ENCODE data around the gene BTBD9. TPM values are rescaled to one million over a fixed set of nuclear protein-coding genes. Genes with fewer than 3 reads are reported as not detected.

BTBD9 gene
- polyA plus RNA-seq, 1 donor (not counting 4 experiments of a cell fraction or from before 2014, with no cell fraction given): 6.8 TPM

DNA sequence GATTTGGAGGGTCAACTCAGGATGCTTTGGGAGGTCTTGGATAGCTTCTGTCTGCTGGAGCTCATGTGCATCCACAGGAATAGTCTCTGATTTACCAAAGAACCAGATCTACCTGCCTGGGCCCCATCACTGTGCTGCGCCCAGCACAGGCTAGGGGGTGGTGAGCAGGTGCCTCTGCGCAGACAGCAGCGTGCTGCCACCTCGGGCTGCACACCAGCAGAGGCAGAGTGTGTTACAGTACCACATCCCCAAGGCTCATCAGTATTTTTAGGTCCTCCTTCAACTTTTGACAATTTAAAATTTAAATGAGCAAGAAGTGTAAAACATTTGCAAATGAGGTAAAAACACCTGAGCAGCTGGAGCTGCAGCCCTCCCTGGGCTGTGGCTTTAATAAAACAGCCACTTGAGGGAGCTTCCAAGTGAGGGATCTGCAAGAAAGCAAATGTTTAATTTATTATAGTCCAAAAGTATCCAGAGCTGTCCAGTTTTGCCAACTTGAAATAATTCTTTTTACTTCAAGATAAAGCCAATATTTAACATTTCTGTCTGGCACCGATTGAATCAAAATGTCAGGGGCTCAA, 495.3 kb downstream of the BTBD9 start:
- FAIRE-seq: no peak

DNA sequence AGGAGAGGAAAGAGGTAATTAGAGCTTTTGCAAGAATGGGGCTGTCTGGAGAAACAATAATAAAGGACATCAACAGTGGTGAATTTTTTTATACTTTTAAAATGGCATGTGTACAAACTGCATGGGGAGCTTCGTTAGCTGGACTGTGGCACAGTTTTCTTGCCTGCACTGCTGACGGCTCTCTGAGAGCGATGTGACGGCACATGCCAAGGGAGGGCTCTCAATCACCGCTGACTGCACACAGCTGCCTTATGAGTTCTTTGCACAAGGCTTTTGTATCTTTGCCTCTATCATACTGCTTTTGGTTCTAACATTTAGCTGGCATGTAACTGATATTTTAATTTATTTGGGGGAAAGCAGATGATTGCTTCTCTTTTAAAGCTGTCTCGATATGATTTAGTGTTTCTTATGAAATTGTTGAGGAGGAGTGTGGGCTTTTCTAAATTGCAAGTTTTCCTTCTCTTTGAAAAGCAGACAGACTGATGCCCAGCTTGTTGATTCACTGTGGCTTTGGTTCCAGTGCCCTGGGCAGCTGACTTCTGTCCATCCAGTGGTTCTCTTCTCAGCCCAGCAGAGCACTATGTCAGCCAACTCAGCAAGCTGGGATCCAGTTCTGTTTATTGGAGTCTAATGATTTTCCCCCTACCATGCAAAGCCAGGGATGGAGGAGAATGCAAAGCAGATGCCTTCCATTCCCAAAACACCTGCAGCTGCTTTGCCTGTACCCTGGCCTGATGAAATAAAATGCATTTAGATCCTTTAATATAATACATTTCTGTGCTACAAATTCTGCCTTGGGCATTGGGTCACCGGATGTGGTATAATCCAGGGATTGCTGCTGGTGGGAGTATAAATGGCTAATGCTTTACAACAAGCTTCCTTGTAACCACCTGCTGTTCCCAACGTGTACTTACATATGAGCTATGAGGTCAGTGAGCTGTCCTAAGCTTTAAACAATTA, 496.3 kb downstream of the BTBD9 start:
- H3K27me3 ChIP-seq (ENCODE audit: control insufficient read depth, extremely low read depth, insufficient read depth, low read length): no peaks in the 10 kb centered on the region
- H4K20me1 ChIP-seq (ENCODE audit: control insufficient read depth, extremely low read depth, insufficient read depth, low read length): peaks cover 5% of the 10 kb centered on the region
- H3K36me3 ChIP-seq (ENCODE audit: control insufficient read depth in 2 of 2, extremely low read depth in 1 of 2, insufficient read depth in 2 of 2, low read length in 2 of 2): peaks cover 3 to 6% of the 10 kb centered on the region in 2 experiments
- H2AFZ ChIP-seq (ENCODE audit: control insufficient read depth, low read length): no peak overlapping the region
- H3K4me1 ChIP-seq (ENCODE audit: control insufficient read depth, extremely low read depth, insufficient read depth, low read length): peaks cover 9% of the 10 kb centered on the region
- H3K79me2 ChIP-seq (ENCODE audit: control insufficient read depth, insufficient read depth, low read length): peaks cover 4% of the 10 kb centered on the region
- no peak overlapping the region for H3K9ac ChIP-seq (ENCODE audit: control insufficient read depth, extremely low read depth, insufficient read depth, low read length)
- TF ChIP-seq, protein P1, sequence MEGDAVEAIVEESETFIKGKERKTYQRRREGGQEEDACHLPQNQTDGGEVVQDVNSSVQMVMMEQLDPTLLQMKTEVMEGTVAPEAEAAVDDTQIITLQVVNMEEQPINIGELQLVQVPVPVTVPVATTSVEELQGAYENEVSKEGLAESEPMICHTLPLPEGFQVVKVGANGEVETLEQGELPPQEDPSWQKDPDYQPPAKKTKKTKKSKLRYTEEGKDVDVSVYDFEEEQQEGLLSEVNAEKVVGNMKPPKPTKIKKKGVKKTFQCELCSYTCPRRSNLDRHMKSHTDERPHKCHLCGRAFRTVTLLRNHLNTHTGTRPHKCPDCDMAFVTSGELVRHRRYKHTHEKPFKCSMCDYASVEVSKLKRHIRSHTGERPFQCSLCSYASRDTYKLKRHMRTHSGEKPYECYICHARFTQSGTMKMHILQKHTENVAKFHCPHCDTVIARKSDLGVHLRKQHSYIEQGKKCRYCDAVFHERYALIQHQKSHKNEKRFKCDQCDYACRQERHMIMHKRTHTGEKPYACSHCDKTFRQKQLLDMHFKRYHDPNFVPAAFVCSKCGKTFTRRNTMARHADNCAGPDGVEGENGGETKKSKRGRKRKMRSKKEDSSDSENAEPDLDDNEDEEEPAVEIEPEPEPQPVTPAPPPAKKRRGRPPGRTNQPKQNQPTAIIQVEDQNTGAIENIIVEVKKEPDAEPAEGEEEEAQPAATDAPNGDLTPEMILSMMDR (optimal IDR thresholded peaks at IDR 0.05 in 1 of 3, IDR thresholded peaks at IDR 0.05 in 1 of 3, conservative IDR thresholded peaks at IDR 0.05 in 1 of 3; ENCODE audit: extremely low read depth in 1 of 3, insufficient read depth in 2 of 3, low read length in 3 of 3): no peak
- dilution Hi-C loops (cut with MboI; ENCODE audit: extremely low pct_ligation_motif_present, low sequenced_read_pairs): no loop called here
- FAIRE-seq: no peak
- no peak overlapping the region for H3K4me2 ChIP-seq (ENCODE audit: control insufficient read depth, extremely low read depth, insufficient read depth, low read depth, low read length)
- H3K27ac ChIP-seq (ENCODE audit: control insufficient read depth, insufficient read depth, low read length): no peak overlapping the region
- H3K9me3 ChIP-seq (ENCODE audit: control insufficient read depth, low read depth, low read length): no peaks in the 10 kb centered on the region
- H3K9me1 ChIP-seq (ENCODE audit: control insufficient read depth, extremely low read depth, insufficient read depth, low read length): peaks cover 2% of the 10 kb centered on the region
- no peak overlapping the region for H3K4me3 ChIP-seq (ENCODE audit: control insufficient read depth in 2 of 3, extremely low read depth in 1 of 3, insufficient read depth in 2 of 3, low read depth in 1 of 3, low read length in 3 of 3)
- DNase-seq (ENCODE audit: low read depth, low spot score): no peak

More for the DNA sequence above, 495.3 kb downstream of the BTBD9 start:
- H3K4me1 ChIP-seq (ENCODE audit: control insufficient read depth, extremely low read depth, insufficient read depth, low read length): peaks cover 9% of the 10 kb centered on the region
- H3K9me1 ChIP-seq (ENCODE audit: control insufficient read depth, extremely low read depth, insufficient read depth, low read length): peaks cover 2% of the 10 kb centered on the region
- no peak overlapping the region for H3K4me2 ChIP-seq (ENCODE audit: control insufficient read depth, extremely low read depth, insufficient read depth, low read depth, low read length)
- peaks cover 5% of the 10 kb centered on the region for H4K20me1 ChIP-seq (ENCODE audit: control insufficient read depth, extremely low read depth, insufficient read depth, low read length)
- H2AFZ ChIP-seq (ENCODE audit: control insufficient read depth, low read length): no peak overlapping the region
- H3K4me3 ChIP-seq (ENCODE audit: control insufficient read depth in 2 of 3, extremely low read depth in 1 of 3, insufficient read depth in 2 of 3, low read depth in 1 of 3, low read length in 3 of 3): no peak overlapping the region
- TF ChIP-seq, protein P1 (optimal IDR thresholded peaks at IDR 0.05 in 1 of 3, IDR thresholded peaks at IDR 0.05 in 1 of 3, conservative IDR thresholded peaks at IDR 0.05 in 1 of 3; ENCODE audit: extremely low read depth in 1 of 3, insufficient read depth in 2 of 3, low read length in 3 of 3): no peak
- no peak for TF ChIP-seq EZH2 (IDR thresholded peaks at IDR 0.05; ENCODE audit: low read length)
- H3K79me2 ChIP-seq (ENCODE audit: control insufficient read depth, insufficient read depth, low read length): peaks cover 4% of the 10 kb centered on the region
- dilution Hi-C loops (cut with MboI; ENCODE audit: extremely low pct_ligation_motif_present, low sequenced_read_pairs): no loop called here
- no peak overlapping the region for H3K27ac ChIP-seq (ENCODE audit: control insufficient read depth, insufficient read depth, low read length)
- H3K9me3 ChIP-seq (ENCODE audit: control insufficient read depth, low read depth, low read length): no peaks in the 10 kb centered on the region
- DNase-seq (ENCODE audit: low read depth, low spot score): no peak
- no peaks in the 10 kb centered on the region for H3K27me3 ChIP-seq (ENCODE audit: control insufficient read depth, extremely low read depth, insufficient read depth, low read length)
- H3K36me3 ChIP-seq (ENCODE audit: control insufficient read depth in 2 of 2, extremely low read depth in 1 of 2, insufficient read depth in 2 of 2, low read length in 2 of 2): peaks cover 4 to 5% of the 10 kb centered on the region in 2 experiments
- no peak overlapping the region for H3K9ac ChIP-seq (ENCODE audit: control insufficient read depth, extremely low read depth, insufficient read depth, low read length)
